Measurements from ENCODE around the gene TENM3.

The TENM3 gene

GRCh38 chr4:182421753-182422152 is 178.6 kb downstream of the TENM3 start:
- no peaks in the 10 kb centered on the region for H3K4me1 ChIP-seq (ENCODE audit: control insufficient read depth, low read depth, low read length)
- no peak overlapping the region for H2BK5ac ChIP-seq (ENCODE audit: low read length)
- WGBS (ENCODE audit: extremely low coverage, insufficient coverage, low lambda C conversion rate) = no CpG with 5 or more reads among the region's 5 CpGs
- H2BK120ac ChIP-seq (ENCODE audit: low read depth, low read length) = no peak overlapping the region
- H3K79me1 ChIP-seq (ENCODE audit: low read length) = no peaks in the 10 kb centered on the region
- H2BK15ac ChIP-seq (replicated peaks; ENCODE audit: low read depth) = no peak overlapping the region
- no peak overlapping the region for H3K27ac ChIP-seq (ENCODE audit: low read depth, low read length)
- no peak overlapping the region for H3K18ac ChIP-seq (ENCODE audit: low read length)
- no peak overlapping the region for H3K4me2 ChIP-seq (ENCODE audit: low read length)
- no peaks in the 10 kb centered on the region for H3K36me3 ChIP-seq (ENCODE audit: control insufficient read depth, insufficient read depth, low read length)
- no peak overlapping the region for H3K9ac ChIP-seq (ENCODE audit: low read length)
- H4K8ac ChIP-seq (ENCODE audit: low read depth, low read length) = no peak overlapping the region
- no peak overlapping the region for H3K4me3 ChIP-seq (ENCODE audit: low read length)
- no peaks in the 10 kb centered on the region for H3K79me2 ChIP-seq (ENCODE audit: control insufficient read depth, insufficient read depth, low read length)
- no peaks in the 10 kb centered on the region for H3K27me3 ChIP-seq (ENCODE audit: insufficient read depth, low read length, poor library complexity)
- no peak overlapping the region for H4K5ac ChIP-seq (ENCODE audit: low read length)
- H3K23ac ChIP-seq (ENCODE audit: low read length) = no peak overlapping the region
- no peak overlapping the region for H2AK5ac ChIP-seq (ENCODE audit: low read length)
- no peak overlapping the region for H3K4ac ChIP-seq (ENCODE audit: low read depth, low read length)
- no peak for DNase-seq
- H3K56ac ChIP-seq (ENCODE audit: low read length) = no peak overlapping the region

- Histone ChIP-seq H3K23ac (ENCODE audit: low read length) (no peak overlapping the region), H4K5ac (ENCODE audit: low read length) (no peak overlapping the region), H3K27ac (ENCODE audit: low read depth, low read length) (no peak overlapping the region), H4K8ac (ENCODE audit: low read depth, low read length) (no peak overlapping the region), H2BK15ac (replicated peaks; ENCODE audit: low read depth) (no peak overlapping the region), H3K4ac (ENCODE audit: low read depth, low read length) (no peak overlapping the region), H2BK5ac (ENCODE audit: low read length) (no peak overlapping the region), H3K4me2 (ENCODE audit: low read length) (no peak overlapping the region), H3K27me3 (ENCODE audit: insufficient read depth, low read length, poor library complexity) (no peaks in the 10 kb centered on the region), H3K9ac (ENCODE audit: low read length) (no peak overlapping the region), H3K4me3 (ENCODE audit: low read length) (no peak overlapping the region), H3K4me1 (ENCODE audit: control insufficient read depth, low read depth, low read length) (no peaks in the 10 kb centered on the region), H3K56ac (ENCODE audit: low read length) (no peak overlapping the region), H3K79me2 (ENCODE audit: control insufficient read depth, insufficient read depth, low read length) (no peaks in the 10 kb centered on the region), H3K18ac (ENCODE audit: low read length) (no peak overlapping the region), H3K79me1 (ENCODE audit: low read length) (no peaks in the 10 kb centered on the region), H2BK120ac (ENCODE audit: low read depth, low read length) (no peak overlapping the region), H2AK5ac (ENCODE audit: low read length) (no peak overlapping the region), H3K36me3 (ENCODE audit: control insufficient read depth, insufficient read depth, low read length) (no peaks in the 10 kb centered on the region)
- DNase-seq = no peak
- no CpG with 5 or more reads among the region's 2 CpGs for WGBS (ENCODE audit: extremely low coverage, insufficient coverage, low lambda C conversion rate)
These were observed 182.1 kb downstream of the TENM3 start for GRCh38 chr4:182425302-182425701.

GRCh38 chr4:182426901-182427300 is 183.7 kb downstream of the TENM3 start:
- WGBS (ENCODE audit: extremely low coverage, insufficient coverage, low lambda C conversion rate) = no CpG with 5 or more reads among the region's 1 CpG
- Histone ChIP-seq H4K8ac (ENCODE audit: low read depth, low read length) (no peak overlapping the region), H3K79me1 (ENCODE audit: low read length) (no peaks in the 10 kb centered on the region), H2BK120ac (ENCODE audit: low read depth, low read length) (no peak overlapping the region), H3K9ac (ENCODE audit: low read length) (no peak overlapping the region), H3K27me3 (ENCODE audit: insufficient read depth, low read length, poor library complexity) (no peaks in the 10 kb centered on the region), H3K4me2 (ENCODE audit: low read length) (no peak overlapping the region), H2BK15ac (replicated peaks; ENCODE audit: low read depth) (no peak overlapping the region), H3K4ac (ENCODE audit: low read depth, low read length) (no peak overlapping the region), H4K5ac (ENCODE audit: low read length) (no peak overlapping the region), H3K79me2 (ENCODE audit: control insufficient read depth, insufficient read depth, low read length) (no peaks in the 10 kb centered on the region), H3K56ac (ENCODE audit: low read length) (no peak overlapping the region), H3K18ac (ENCODE audit: low read length) (no peak overlapping the region), H3K4me1 (ENCODE audit: control insufficient read depth, low read depth, low read length) (no peaks in the 10 kb centered on the region), H3K36me3 (ENCODE audit: control insufficient read depth, insufficient read depth, low read length) (no peaks in the 10 kb centered on the region), H3K27ac (ENCODE audit: low read depth, low read length) (no peak overlapping the region), H3K4me3 (ENCODE audit: low read length) (no peak overlapping the region), H2BK5ac (ENCODE audit: low read length) (no peak overlapping the region), H2AK5ac (ENCODE audit: low read length) (no peak overlapping the region), H3K23ac (ENCODE audit: low read length) (no peak overlapping the region)
- DNase-seq = no peak

- no peak overlapping the region for H4K5ac ChIP-seq (ENCODE audit: low read length)
- no CpG with 5 or more reads among the region's 2 CpGs for WGBS (ENCODE audit: extremely low coverage, insufficient coverage, low lambda C conversion rate)
- H2AK5ac ChIP-seq (ENCODE audit: low read length) = no peak overlapping the region
- no peak overlapping the region for H2BK5ac ChIP-seq (ENCODE audit: low read length)
- no peak overlapping the region for H3K23ac ChIP-seq (ENCODE audit: low read length)
- no peaks in the 10 kb centered on the region for H3K36me3 ChIP-seq (ENCODE audit: control insufficient read depth, insufficient read depth, low read length)
- no peak overlapping the region for H3K27ac ChIP-seq (ENCODE audit: low read depth, low read length)
- H2BK120ac ChIP-seq (ENCODE audit: low read depth, low read length) = no peak overlapping the region
- no peak overlapping the region for H3K9ac ChIP-seq (ENCODE audit: low read length)
- H3K18ac ChIP-seq (ENCODE audit: low read length) = no peak overlapping the region
- no peak overlapping the region for H3K4ac ChIP-seq (ENCODE audit: low read depth, low read length)
- DNase-seq = no peak
- no peaks in the 10 kb centered on the region for H3K4me1 ChIP-seq (ENCODE audit: control insufficient read depth, low read depth, low read length)
- H2BK15ac ChIP-seq (replicated peaks; ENCODE audit: low read depth) = no peak overlapping the region
- H3K79me2 ChIP-seq (ENCODE audit: control insufficient read depth, insufficient read depth, low read length) = no peaks in the 10 kb centered on the region
- H3K56ac ChIP-seq (ENCODE audit: low read length) = no peak overlapping the region
- no peak overlapping the region for H4K8ac ChIP-seq (ENCODE audit: low read depth, low read length)
- H3K4me3 ChIP-seq (ENCODE audit: low read length) = no peak overlapping the region
- no peaks in the 10 kb centered on the region for H3K79me1 ChIP-seq (ENCODE audit: low read length)
- H3K4me2 ChIP-seq (ENCODE audit: low read length) = no peak overlapping the region
- H3K27me3 ChIP-seq (ENCODE audit: insufficient read depth, low read length, poor library complexity) = no peaks in the 10 kb centered on the region
These were observed 184.4 kb downstream of the TENM3 start for GRCh38 chr4:182427554-182427953.

DNA sequence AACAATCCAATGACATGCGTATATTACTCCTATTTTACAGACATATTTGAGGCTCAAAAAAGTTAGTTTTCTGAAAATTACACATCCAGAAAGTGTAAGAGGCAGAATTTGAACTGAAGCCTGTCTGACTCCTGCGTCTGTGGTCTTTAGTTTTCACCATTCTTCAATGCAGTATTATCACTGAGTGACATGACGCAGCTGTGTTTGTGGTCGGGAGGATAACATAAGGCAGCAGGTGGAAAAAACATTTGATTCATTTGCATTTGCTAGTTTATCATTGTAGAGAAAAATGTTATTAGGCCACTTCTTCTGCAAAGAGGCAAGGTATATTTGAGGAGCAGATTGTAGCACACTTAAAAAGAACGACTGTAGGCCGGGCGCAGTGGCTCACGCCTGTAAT is 186.7 kb downstream of the TENM3 start:
- Histone ChIP-seq H3K36me3 (ENCODE audit: control insufficient read depth, insufficient read depth, low read length) (no peaks in the 10 kb centered on the region), H3K18ac (ENCODE audit: low read length) (no peak overlapping the region), H2BK120ac (ENCODE audit: low read depth, low read length) (no peak overlapping the region), H3K27me3 (ENCODE audit: insufficient read depth, low read length, poor library complexity) (no peaks in the 10 kb centered on the region), H3K79me2 (ENCODE audit: control insufficient read depth, insufficient read depth, low read length) (no peaks in the 10 kb centered on the region), H2BK5ac (ENCODE audit: low read length) (no peak overlapping the region), H3K4me3 (ENCODE audit: low read length) (no peak overlapping the region), H2AK5ac (ENCODE audit: low read length) (no peak overlapping the region), H3K79me1 (ENCODE audit: low read length) (no peaks in the 10 kb centered on the region), H4K8ac (ENCODE audit: low read depth, low read length) (no peak overlapping the region), H3K4me1 (ENCODE audit: control insufficient read depth, low read depth, low read length) (no peaks in the 10 kb centered on the region), H3K56ac (ENCODE audit: low read length) (no peak overlapping the region), H3K4me2 (ENCODE audit: low read length) (no peak overlapping the region), H3K4ac (ENCODE audit: low read depth, low read length) (no peak overlapping the region), H3K9ac (ENCODE audit: low read length) (no peak overlapping the region), H4K5ac (ENCODE audit: low read length) (no peak overlapping the region), H3K23ac (ENCODE audit: low read length) (no peak overlapping the region), H3K27ac (ENCODE audit: low read depth, low read length) (no peak overlapping the region), H2BK15ac (replicated peaks; ENCODE audit: low read depth) (no peak overlapping the region)
- no CpG with 5 or more reads among the region's 8 CpGs for WGBS (ENCODE audit: extremely low coverage, insufficient coverage, low lambda C conversion rate)
- DNase-seq = no peak

GRCh38 chr4:182432819-182433218 is 189.6 kb downstream of the TENM3 start:
- H3K79me1 ChIP-seq (ENCODE audit: low read length) = no peaks in the 10 kb centered on the region
- no peak overlapping the region for H3K27ac ChIP-seq (ENCODE audit: low read depth, low read length)
- no peak overlapping the region for H3K4me3 ChIP-seq (ENCODE audit: low read length)
- no peak overlapping the region for H2AK5ac ChIP-seq (ENCODE audit: low read length)
- H3K18ac ChIP-seq (ENCODE audit: low read length) = no peak overlapping the region
- no peak overlapping the region for H3K56ac ChIP-seq (ENCODE audit: low read length)
- no peak overlapping the region for H3K4me2 ChIP-seq (ENCODE audit: low read length)
- no peak overlapping the region for H2BK5ac ChIP-seq (ENCODE audit: low read length)
- no peaks in the 10 kb centered on the region for H3K27me3 ChIP-seq (ENCODE audit: insufficient read depth, low read length, poor library complexity)
- no peaks in the 10 kb centered on the region for H3K36me3 ChIP-seq (ENCODE audit: control insufficient read depth, insufficient read depth, low read length)
- H4K8ac ChIP-seq (ENCODE audit: low read depth, low read length) = no peak overlapping the region
- no peak overlapping the region for H2BK120ac ChIP-seq (ENCODE audit: low read depth, low read length)
- no peak for DNase-seq
- H3K4ac ChIP-seq (ENCODE audit: low read depth, low read length) = no peak overlapping the region
- WGBS (ENCODE audit: extremely low coverage, insufficient coverage, low lambda C conversion rate) = no CpG with 5 or more reads among the region's 1 CpG
- no peak overlapping the region for H2BK15ac ChIP-seq (replicated peaks; ENCODE audit: low read depth)
- no peak overlapping the region for H3K9ac ChIP-seq (ENCODE audit: low read length)
- H3K4me1 ChIP-seq (ENCODE audit: control insufficient read depth, low read depth, low read length) = no peaks in the 10 kb centered on the region
- H3K79me2 ChIP-seq (ENCODE audit: control insufficient read depth, insufficient read depth, low read length) = no peaks in the 10 kb centered on the region
- no peak overlapping the region for H3K23ac ChIP-seq (ENCODE audit: low read length)
- H4K5ac ChIP-seq (ENCODE audit: low read length) = no peak overlapping the region

Measured in mesendoderm (in vitro differentiated cells).